B cell (primary cell): ENCODE measurements around the gene LMX1B.

Experiments used
- CTCF ChIP-seq: fragments of 200-600 bp; IDR thresholded peaks from one replicate; pipeline ENCODE4 v1.8.0; 2022; ENCODE audit warnings: antibody characterized with exemption, mild to moderate bottlenecking
- EZH2 ChIP-seq: IDR thresholded peaks from 2 replicates; pipeline ENCODE4 v1.6.1; 2012; ENCODE audit warnings: borderline replicate concordance, low read depth, mild to moderate bottlenecking, moderate library complexity, low read length; ENCODE audit not compliant: insufficient read depth, poor library complexity, severe bottlenecking

DNA sequence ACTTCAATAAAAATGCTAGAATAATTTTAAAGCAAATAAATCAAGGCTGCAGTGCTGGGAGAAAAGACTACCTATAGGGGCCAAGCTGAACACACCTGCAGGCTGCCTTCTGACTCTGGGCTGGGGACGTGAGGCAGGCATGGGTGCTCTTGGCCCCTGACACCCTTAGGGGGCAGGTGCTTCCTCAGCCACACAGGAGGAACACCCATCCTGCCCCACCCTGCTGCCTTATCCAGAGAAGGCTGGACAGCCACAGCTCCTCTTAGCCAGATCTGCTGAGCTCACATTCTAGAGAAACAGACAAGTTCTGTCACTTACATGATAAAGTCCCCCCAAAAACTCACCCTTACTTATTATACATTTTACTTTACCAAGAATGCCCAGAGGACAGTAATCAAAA is 6.6 kb upstream of the LMX1B start:
- TF ChIP-seq CTCF (no peak), EZH2 (no peak)
